ENCODE results near the gene KRTAP4-16. TPM values are rescaled to one million over a fixed set of nuclear protein-coding genes. Genes with fewer than 3 reads are reported as not detected.
"Not testable (repeated sequence)": the region's sequence is repeated elsewhere in the genome, so short reads cannot be mapped to it uniquely, and the experiment has no call there.

Gene KRTAP4-16
- polyA plus RNA-seq, 2 of the 4 experiments (the other 2 are of a cell fraction) = not detected

- TF ChIP-seq TFCP2L1 (CRISPR knock-in tag; IDR thresholded peaks at IDR 0.05) (no peak), KDM1A (IDR thresholded peaks at IDR 0.05; ENCODE audit: low read depth) (no peak), MAZ (IDR thresholded peaks at IDR 0.05; ENCODE audit: borderline replicate concordance, low read depth, low read length) (no peak), CHD4 (IDR thresholded peaks at IDR 0.05; ENCODE audit: borderline replicate concordance) (no peak), HES2 (IDR thresholded peaks at IDR 0.05) (no peak), FOSB (CRISPR knock-in tag; IDR thresholded peaks at IDR 0.05) (no peak), ELK1 (IDR thresholded peaks at IDR 0.05; ENCODE audit: low read depth, low read length) (no peak), EHF (CRISPR knock-in tag; IDR thresholded peaks at IDR 0.05) (no peak), CEBPB (IDR thresholded peaks at IDR 0.05) (no peak), FOSL2 (IDR thresholded peaks at IDR 0.05) (no peak), FOSL2 (CRISPR knock-in tag; IDR thresholded peaks at IDR 0.05) (no peak), TP53 (CRISPR knock-in tag; IDR thresholded peaks at IDR 0.05) (no peak), KDM5A (IDR thresholded peaks at IDR 0.05) (no peak), E2F6 (IDR thresholded peaks at IDR 0.05; ENCODE audit: borderline replicate concordance, low read depth) (no peak), CBX8 (IDR thresholded peaks at IDR 0.05) (no peak), ZFP36 (IDR thresholded peaks at IDR 0.05; ENCODE audit: borderline replicate concordance, partially characterized antibody) (no peak), RARB (CRISPR knock-in tag; IDR thresholded peaks at IDR 0.05) (no peak), HOXB13 (CRISPR knock-in tag; IDR thresholded peaks at IDR 0.05; ENCODE audit: low read depth) (no peak), HOXB5 (CRISPR knock-in tag; IDR thresholded peaks at IDR 0.05) (no peak), HOXA7 (CRISPR knock-in tag; IDR thresholded peaks at IDR 0.05) (no peak), RAD21 (conservative IDR thresholded peaks at IDR 0.05 in 1 of 2, IDR thresholded peaks at IDR 0.05 in 1 of 2) (no peak)
- Histone ChIP-seq H3K9me3 (peaks cover 5% of the 10 kb centered on the region; the same call in 1 of the 3 replicates), H3K4me2 (no peak overlapping the region), H3K27ac (no peak overlapping the region), H3K4me3 (no peak overlapping the region), H3K4me1 (peaks cover 11% of the 10 kb centered on the region)
- DNase-seq (ENCODE audit: low read depth in 1 of 2, low spot score in 1 of 2) (no peak), ATAC-seq (no peak), FAIRE-seq (no peak)
- POLR2A ChIA-PET = no interaction called here
- 50% methylated on average over 1 of the region's 1 CpG for WGBS (ENCODE audit: missing lambda C conversion rate)
- CTCF ChIA-PET = interaction anchor here (1.1 kb wide), 1 partner anchor 441 kb away, joined by 3 read pairs; no protein-coding TSS in a partner anchor
Observed at GRCh38 chr17:41107941-41108450, 6.0 kb upstream of the KRTAP4-16 start.

- 83% methylated on average over 9 of the region's 10 CpGs for WGBS (ENCODE audit: missing lambda C conversion rate)
- H3K9me3 ChIP-seq; FAIRE-seq; H3K4me2 ChIP-seq; POLR2A ChIA-PET; ATAC-seq; DNase-seq (ENCODE audit: low read depth in 1 of 2, low spot score in 1 of 2); H3K4me3 ChIP-seq: not testable (repeated sequence)
- CTCF ChIA-PET = interaction anchor here (1.7 kb wide), 1 partner anchor 543 kb away, joined by 4 read pairs; no protein-coding TSS in a partner anchor
- Histone ChIP-seq H3K27ac (peak within 1 kb of the TSS in 1 of 2 experiments; percentile 30; a peak in 2 of 6 replicates), H3K4me1 (peaks cover 11% of the 10 kb centered on the region)
Observed at GRCh38 chr17:41105347-41105746, 3.3 kb upstream of the KRTAP4-16 start, which contains the start of gene KRTAP4-9. Gene KRTAP4-9 (plus strand): TSS chr17:41105389. CDS start chr17:41105389, 0 bp downstream.

GRCh38 chr17:41104386-41105038, 2.5 kb upstream of the KRTAP4-16 start:
- peaks cover 18% of the 10 kb centered on the region for H3K4me1 ChIP-seq
- H3K27ac ChIP-seq, H3K4me2 ChIP-seq, H3K9me3 ChIP-seq, H3K4me3 ChIP-seq, POLR2A ChIA-PET, CTCF ChIA-PET: not testable (repeated sequence)
- ATAC-seq (peak in 1 of 2 experiments; percentile 78; a peak in 3 of 6 replicates), FAIRE-seq (peak; percentile 100), DNase-seq (ENCODE audit: low read depth in 1 of 2, low spot score in 1 of 2) (peak in 1 of 2 experiments; percentile 23)
- WGBS (ENCODE audit: missing lambda C conversion rate) = 7% methylated on average over 2 of the region's 2 CpGs

Measured in A549 (cell line).